SU-DHL-6 (cell line): Measurements from ENCODE around the gene PPIP5K2.

Source experiments
- EZH2phosphoT487 ChIP-seq: fragments of 200-600 bp; sonication (generic), shearing (Covaris generic); conservative IDR thresholded peaks from 2 replicates; pipeline ENCODE4 v1.6.1; 2018; ENCODE audit warnings: mild to moderate bottlenecking, antibody characterized with exemption, low read length, moderate library complexity, mixed read lengths
- TF ChIP-seq, protein P1 (sequence below): fragments of 200-600 bp; sonication (generic); IDR thresholded peaks from one replicate; pipeline ENCODE4 v1.5.1; 2017; ENCODE audit warnings: antibody characterized with exemption, mild to moderate bottlenecking, low read length, moderate library complexity; ENCODE audit not compliant: insufficient read depth, poor library complexity, severe bottlenecking

DNA sequence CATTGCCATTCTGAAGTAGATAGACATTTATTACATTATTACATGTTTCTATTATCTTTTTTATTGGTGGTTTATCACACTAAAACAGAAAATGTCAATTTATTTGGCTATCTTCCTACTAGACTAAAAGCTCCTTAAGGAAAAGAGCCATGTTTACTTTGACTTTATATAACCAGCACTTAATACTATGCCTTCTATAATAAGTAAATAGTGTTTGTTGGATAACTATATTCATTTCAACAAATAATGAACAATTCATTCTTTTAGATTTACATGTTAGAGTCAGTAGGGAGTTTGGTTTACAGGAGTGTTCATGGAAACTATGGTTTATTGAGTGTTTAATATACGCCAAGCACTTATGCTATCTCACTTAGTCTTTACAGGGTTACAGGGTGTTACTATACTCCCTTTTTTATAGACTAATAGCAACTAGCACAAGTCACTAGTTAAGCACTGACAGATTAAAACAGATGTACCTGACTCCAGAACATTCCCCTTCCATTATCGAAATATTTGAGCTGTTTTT lies 7.3 kb downstream of the PPIP5K2 start:
- TF ChIP-seq, protein P1, sequence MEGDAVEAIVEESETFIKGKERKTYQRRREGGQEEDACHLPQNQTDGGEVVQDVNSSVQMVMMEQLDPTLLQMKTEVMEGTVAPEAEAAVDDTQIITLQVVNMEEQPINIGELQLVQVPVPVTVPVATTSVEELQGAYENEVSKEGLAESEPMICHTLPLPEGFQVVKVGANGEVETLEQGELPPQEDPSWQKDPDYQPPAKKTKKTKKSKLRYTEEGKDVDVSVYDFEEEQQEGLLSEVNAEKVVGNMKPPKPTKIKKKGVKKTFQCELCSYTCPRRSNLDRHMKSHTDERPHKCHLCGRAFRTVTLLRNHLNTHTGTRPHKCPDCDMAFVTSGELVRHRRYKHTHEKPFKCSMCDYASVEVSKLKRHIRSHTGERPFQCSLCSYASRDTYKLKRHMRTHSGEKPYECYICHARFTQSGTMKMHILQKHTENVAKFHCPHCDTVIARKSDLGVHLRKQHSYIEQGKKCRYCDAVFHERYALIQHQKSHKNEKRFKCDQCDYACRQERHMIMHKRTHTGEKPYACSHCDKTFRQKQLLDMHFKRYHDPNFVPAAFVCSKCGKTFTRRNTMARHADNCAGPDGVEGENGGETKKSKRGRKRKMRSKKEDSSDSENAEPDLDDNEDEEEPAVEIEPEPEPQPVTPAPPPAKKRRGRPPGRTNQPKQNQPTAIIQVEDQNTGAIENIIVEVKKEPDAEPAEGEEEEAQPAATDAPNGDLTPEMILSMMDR, result no peak
- no peak for TF ChIP-seq EZH2phosphoT487
